Measurements from ENCODE around the gene MGLL. TPM values are rescaled to one million over a fixed set of nuclear protein-coding genes. Genes with fewer than 3 reads are reported as not detected.

MGLL gene
- total RNA-seq, 2 experiments from 2014 or later, result 0.28 to 0.29 TPM

DNA sequence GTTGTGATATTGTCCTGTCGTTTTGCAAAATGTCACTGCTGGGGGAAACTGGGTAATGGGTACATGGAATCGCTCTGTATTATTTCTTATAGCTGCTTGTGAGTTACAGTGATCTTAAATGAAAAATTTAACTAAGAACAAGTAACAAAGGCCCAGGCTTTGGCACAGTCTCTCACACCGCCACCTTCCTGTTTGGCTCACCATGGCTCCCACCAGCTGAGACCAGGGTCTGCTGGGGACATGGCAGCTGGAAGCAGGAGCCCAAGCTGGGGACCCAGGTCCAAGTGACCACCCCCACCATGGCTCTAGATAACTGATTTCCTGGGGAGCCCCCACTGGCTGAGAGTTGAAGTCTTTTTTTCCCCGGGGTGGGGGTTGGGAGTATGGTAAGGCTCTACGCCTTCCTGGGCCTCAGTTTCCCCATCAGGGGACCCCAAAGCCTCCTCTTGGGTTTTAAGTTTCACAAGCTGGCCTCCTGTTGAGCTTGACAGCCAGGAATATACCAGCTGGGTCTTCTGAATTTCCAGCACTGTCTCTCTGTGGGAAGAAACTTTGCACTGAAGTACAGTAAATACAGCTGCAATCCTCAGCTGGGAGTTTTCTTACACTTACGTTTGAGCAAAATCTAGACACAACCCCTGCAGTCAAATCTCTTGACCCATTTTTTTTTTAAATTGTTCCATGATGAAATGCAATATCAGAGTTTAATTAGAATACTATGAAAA lies 123.5 kb downstream of the MGLL start:
- H3K27ac Mint-ChIP-seq, result no peak overlapping the region
- no peak overlapping the region for H3K4me3 Mint-ChIP-seq
- H3K9me3 Mint-ChIP-seq, result peaks cover 4% of the 10 kb centered on the region
- H3K4me1 Mint-ChIP-seq, result peaks cover 3% of the 10 kb centered on the region
- no peaks in the 10 kb centered on the region for H3K36me3 Mint-ChIP-seq
- H3K27me3 Mint-ChIP-seq, result no peaks in the 10 kb centered on the region
- no peak for DNase-seq

- Mint-ChIP-seq H3K36me3 (no peaks in the 10 kb centered on the region), H3K27me3 (no peaks in the 10 kb centered on the region), H3K27ac (no peak overlapping the region), H3K4me1 (peaks cover 3% of the 10 kb centered on the region), H3K4me3 (no peak overlapping the region), H3K9me3 (no peaks in the 10 kb centered on the region)
- no peak for DNase-seq
Observed at GRCh38 chr3:127698286-127698685, 124.0 kb downstream of the MGLL start.

DNA sequence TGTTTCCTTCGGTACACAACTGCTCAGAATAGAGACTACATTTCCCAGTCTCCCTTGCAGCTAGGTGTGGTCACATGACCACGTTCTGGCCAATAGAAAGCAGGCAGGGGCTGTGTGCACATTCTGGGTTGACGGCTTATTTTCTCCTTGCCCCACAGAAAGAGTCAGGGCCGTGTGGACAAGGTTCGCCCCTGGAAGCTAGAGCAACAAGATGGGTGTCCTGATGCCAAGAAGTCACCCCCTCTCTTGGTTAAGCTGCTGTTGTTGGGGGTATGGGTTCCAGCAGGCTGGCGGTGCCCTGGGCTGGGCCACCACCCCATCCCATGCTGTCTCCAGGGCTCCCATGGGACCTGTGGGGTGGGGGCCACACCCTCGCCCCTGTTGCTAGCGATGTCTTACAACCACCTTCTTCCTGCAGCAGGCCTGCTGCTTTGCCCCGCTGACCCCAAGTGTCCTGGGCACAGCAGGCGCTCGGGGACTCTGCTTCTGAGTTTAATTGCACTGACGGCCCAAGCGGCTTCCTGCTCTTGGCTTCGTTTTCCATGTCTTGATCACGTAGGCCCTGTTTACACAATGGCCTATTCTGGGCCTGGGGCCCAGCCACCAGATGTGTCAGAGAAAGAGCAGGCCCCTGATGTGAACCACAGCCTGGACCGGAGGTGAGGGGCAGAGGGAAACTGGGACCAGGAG lies 124.6 kb downstream of the MGLL start:
- DNase-seq, result peak; percentile 48
- Mint-ChIP-seq H3K27ac (no peak overlapping the region), H3K27me3 (no peaks in the 10 kb centered on the region), H3K36me3 (no peaks in the 10 kb centered on the region), H3K4me3 (no peak overlapping the region), H3K9me3 (no peaks in the 10 kb centered on the region), H3K4me1 (peaks cover 3% of the 10 kb centered on the region)

- peak; percentile 34 for DNase-seq
Observed at GRCh38 chr3:127694467-127695215, 127.7 kb downstream of the MGLL start.

DNA sequence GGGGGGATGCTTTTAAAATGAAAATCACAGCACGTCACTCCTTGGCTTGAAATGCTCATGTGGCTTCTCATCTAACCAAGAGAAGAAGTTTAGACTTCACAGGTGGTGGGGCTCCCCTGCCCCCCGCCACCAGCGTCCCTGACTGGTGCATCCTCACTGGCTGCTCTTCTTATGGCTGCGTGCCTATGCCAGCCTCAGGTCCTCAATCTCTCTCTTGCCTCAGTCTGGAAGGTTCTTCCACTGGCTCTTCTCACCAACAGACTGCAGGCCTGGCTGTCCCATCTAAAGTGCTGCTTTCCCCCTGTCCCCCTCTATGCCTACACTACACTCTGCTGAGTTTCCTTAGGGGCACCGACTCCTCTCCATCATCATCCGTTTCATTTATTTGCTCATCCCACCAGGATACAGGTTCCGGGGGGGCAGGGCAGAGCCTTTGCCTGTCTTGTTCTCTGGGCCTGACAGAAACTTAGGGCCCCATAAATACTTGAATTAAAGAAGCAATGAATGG lies 128.9 kb downstream of the MGLL start:
- no peaks in the 10 kb centered on the region for H3K27me3 Mint-ChIP-seq
- no peak overlapping the region for H3K27ac Mint-ChIP-seq
- no peaks in the 10 kb centered on the region for H3K36me3 Mint-ChIP-seq
- peaks cover 3% of the 10 kb centered on the region for H3K4me1 Mint-ChIP-seq
- no peak overlapping the region for H3K4me3 Mint-ChIP-seq
- DNase-seq, result no peak
- no peaks in the 10 kb centered on the region for H3K9me3 Mint-ChIP-seq

More at GRCh38 chr3:127694467-127695215, 127.7 kb downstream of the MGLL start:
- no peak overlapping the region for H3K27ac Mint-ChIP-seq
- H3K27me3 Mint-ChIP-seq, result no peaks in the 10 kb centered on the region
- H3K4me1 Mint-ChIP-seq, result peaks cover 3% of the 10 kb centered on the region
- H3K4me3 Mint-ChIP-seq, result no peak overlapping the region
- no peaks in the 10 kb centered on the region for H3K9me3 Mint-ChIP-seq
- no peaks in the 10 kb centered on the region for H3K36me3 Mint-ChIP-seq

DNA sequence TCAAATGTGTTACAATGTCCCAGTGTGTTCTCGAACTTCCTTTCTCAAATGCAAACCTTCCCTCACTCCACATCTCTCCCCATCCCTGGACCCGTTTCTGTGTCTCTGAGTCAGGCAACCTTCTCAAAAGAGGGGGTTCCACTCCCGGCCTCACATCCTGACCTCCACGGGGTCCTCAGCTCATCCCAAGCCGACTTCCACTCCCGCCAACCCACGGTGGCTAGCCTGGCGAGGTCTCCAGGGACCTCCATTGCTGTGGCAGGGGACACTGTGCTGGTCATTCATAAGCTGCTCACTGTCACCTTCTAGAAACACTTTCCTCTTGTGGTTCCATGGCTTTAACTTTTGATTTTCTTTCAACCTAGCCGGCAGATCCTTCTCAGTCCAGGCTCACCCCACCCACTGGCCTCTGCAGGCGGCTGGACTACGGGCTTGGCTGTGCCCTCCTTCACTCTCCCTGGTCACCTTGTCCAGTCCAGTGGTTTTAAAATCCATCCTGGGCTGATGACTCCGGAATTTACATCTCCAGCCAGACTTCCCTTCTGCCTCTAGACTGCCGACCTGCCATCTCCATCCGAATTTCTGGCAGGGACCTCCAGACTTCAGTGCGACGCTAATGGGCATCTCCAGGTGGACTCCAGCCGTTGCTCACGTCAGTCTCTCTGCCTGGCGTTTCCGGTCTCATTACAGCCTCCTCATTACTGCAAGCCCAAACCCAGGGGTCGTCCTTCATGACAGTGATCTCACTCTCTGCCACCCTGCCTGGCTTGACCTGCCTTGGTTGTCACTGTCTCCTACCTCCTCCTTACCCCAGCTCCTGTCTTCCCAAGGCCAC lies 129.6 kb downstream of the MGLL start:
- Mint-ChIP-seq H3K9me3 (no peaks in the 10 kb centered on the region), H3K4me3 (no peak overlapping the region), H3K27me3 (no peaks in the 10 kb centered on the region), H3K4me1 (peaks cover 3% of the 10 kb centered on the region), H3K36me3 (no peaks in the 10 kb centered on the region), H3K27ac (no peak overlapping the region)
- no peak for DNase-seq

DNA sequence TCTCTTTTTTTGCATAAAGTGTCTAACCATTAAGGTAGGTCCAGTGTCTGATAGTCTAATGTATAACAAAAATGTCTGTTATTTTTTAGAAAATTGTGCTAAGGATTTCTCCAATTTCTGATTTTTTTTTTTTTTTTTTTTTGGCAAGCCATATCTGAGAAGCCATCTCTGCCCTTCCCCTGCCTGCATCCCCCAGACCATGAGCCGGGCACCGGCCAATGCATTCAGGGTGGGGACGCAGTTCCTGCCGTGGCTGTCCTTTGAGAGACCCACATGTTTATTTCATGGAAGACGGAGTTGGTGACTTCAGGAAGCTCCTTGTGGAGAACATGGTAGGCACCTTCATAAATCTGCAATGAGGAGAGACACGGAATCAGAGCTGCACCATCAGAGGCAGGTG lies 130.3 kb downstream of the MGLL start:
- Mint-ChIP-seq H3K9me3 (no peaks in the 10 kb centered on the region), H3K4me1 (peaks cover 3% of the 10 kb centered on the region), H3K27me3 (no peaks in the 10 kb centered on the region), H3K27ac (no peak overlapping the region), H3K36me3 (no peaks in the 10 kb centered on the region), H3K4me3 (no peak overlapping the region)
- DNase-seq, result no peak

DNA sequence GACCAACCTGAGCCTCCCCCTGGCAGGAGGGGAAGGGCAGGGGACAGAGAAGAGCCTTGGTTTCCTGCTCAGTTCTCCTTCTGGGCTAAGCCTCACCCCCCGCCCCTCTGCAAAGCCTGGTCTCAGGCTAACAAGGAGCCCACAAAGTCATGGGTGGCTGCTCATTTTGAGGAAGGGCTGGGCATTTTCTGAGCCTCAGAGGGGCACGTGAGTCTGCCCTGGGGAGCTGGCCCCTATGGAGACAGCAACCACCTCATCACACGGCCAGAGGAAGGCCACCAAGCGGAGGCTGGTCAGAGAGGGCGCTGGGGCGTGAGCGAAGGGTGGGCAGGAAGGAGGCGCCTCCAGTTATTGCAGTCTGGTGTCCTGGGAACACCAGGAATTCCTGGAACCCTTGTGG lies 130.8 kb downstream of the MGLL start:
- Mint-ChIP-seq H3K4me3 (no peak overlapping the region), H3K36me3 (no peaks in the 10 kb centered on the region), H3K4me1 (no peaks in the 10 kb centered on the region), H3K27ac (no peak overlapping the region), H3K9me3 (no peaks in the 10 kb centered on the region), H3K27me3 (no peaks in the 10 kb centered on the region)
- DNase-seq, result no peak

DNA sequence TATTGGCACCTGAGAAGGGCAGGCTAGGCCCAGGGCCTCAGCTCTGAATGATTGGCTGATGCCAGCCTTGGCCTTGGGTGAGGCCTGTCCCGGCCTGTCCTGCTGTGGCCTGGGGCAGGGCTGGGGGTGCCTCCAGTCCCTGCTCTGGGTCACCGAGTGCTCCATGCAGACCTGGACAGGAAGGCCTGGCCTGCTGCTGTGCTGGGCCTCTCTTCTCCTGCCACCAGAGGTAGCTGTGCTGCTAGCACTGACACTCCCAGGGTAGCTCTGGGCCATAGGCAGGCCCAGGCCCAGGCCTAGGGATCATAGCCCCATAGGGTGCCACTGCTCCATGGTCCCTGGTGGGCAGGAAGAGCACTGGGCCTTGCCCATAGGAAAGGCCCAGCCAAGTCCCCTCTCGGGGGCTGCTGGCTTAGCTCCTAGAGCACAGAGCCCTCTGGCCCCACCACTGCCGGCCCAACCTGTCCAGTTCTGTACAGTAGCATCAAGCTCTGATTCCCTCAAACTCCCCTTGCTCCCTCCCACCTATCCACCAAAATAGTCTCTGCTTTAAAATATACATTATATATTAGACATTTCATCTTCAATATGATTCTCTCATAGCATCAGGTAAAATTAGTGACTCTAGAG lies 131.4 kb downstream of the MGLL start:
- Mint-ChIP-seq H3K27ac (no peak overlapping the region), H3K9me3 (no peaks in the 10 kb centered on the region), H3K4me1 (no peaks in the 10 kb centered on the region), H3K4me3 (no peak overlapping the region), H3K27me3 (no peaks in the 10 kb centered on the region), H3K36me3 (no peaks in the 10 kb centered on the region)
- DNase-seq, result no peak

- H3K36me3 Mint-ChIP-seq, result no peaks in the 10 kb centered on the region
- no peak overlapping the region for H3K4me3 Mint-ChIP-seq
- H3K27ac Mint-ChIP-seq, result no peak overlapping the region
- H3K4me1 Mint-ChIP-seq, result no peaks in the 10 kb centered on the region
- H3K27me3 Mint-ChIP-seq, result no peaks in the 10 kb centered on the region
- no peaks in the 10 kb centered on the region for H3K9me3 Mint-ChIP-seq
- no peak for DNase-seq
Observed at GRCh38 chr3:127690106-127690505, 132.2 kb downstream of the MGLL start.

DNA sequence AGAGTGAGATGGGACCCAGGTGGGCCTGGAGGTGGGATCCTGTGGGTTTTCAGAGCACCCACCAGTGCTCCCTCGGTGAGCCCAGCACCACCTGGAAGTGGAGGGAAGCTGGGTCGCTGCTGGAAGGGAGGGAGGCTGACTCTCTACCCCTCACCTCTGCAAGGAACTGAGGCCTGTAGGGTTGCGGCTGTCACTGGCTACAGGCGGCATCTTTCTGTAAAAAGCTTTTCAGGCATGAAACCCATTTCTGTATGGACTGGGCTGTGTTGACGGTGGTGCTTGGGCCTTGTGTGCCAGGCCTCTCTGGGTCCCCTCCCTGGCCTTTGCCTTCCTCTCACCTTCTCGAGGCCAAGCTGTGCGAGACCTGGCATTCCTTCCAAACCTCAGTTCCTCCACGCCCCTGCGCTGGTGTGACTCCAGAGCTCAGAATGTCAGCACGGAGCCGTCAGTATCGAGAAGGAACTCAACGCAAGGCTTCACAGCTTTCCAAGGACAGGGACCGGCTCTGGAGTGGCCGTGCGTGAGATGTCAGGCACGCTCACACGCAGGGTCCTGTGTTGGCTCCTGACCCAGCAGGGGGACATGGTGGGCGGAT lies 133.0 kb downstream of the MGLL start:
- H3K27me3 Mint-ChIP-seq, result no peaks in the 10 kb centered on the region
- no peaks in the 10 kb centered on the region for H3K9me3 Mint-ChIP-seq
- no peak overlapping the region for H3K4me3 Mint-ChIP-seq
- DNase-seq, result no peak
- H3K36me3 Mint-ChIP-seq, result no peaks in the 10 kb centered on the region
- no peak overlapping the region for H3K27ac Mint-ChIP-seq
- H3K4me1 Mint-ChIP-seq, result no peaks in the 10 kb centered on the region

- H3K36me3 Mint-ChIP-seq, result no peaks in the 10 kb centered on the region
- H3K4me3 Mint-ChIP-seq, result no peak overlapping the region
- DNase-seq, result no peak
- no peaks in the 10 kb centered on the region for H3K27me3 Mint-ChIP-seq
- no peak overlapping the region for H3K27ac Mint-ChIP-seq
- H3K4me1 Mint-ChIP-seq, result peaks cover under 1% of the 10 kb centered on the region
- H3K9me3 Mint-ChIP-seq, result no peaks in the 10 kb centered on the region
Observed at GRCh38 chr3:127688416-127689265, 133.7 kb downstream of the MGLL start.

- H3K27ac Mint-ChIP-seq, result no peak overlapping the region
- no peaks in the 10 kb centered on the region for H3K27me3 Mint-ChIP-seq
- no peaks in the 10 kb centered on the region for H3K9me3 Mint-ChIP-seq
- peaks cover 3% of the 10 kb centered on the region for H3K4me1 Mint-ChIP-seq
- no peak overlapping the region for H3K4me3 Mint-ChIP-seq
- no peaks in the 10 kb centered on the region for H3K36me3 Mint-ChIP-seq
- no peak for DNase-seq
Observed at GRCh38 chr3:127688022-127688415, 134.3 kb downstream of the MGLL start.
